ENCODE data around the gene SYT7. TPM values are rescaled to one million over a fixed set of nuclear protein-coding genes. Genes with fewer than 3 reads are reported as not detected.
A peak's percentile ranks its signal among the peaks of the same experiment; 100 is the strongest.
"Not testable (repeated sequence)": the region's sequence is repeated elsewhere in the genome, so short reads cannot be mapped to it uniquely, and the experiment has no call there.

Gene SYT7
- total RNA-seq, 1 donor from 2014 or later: 1.8 TPM

DNA sequence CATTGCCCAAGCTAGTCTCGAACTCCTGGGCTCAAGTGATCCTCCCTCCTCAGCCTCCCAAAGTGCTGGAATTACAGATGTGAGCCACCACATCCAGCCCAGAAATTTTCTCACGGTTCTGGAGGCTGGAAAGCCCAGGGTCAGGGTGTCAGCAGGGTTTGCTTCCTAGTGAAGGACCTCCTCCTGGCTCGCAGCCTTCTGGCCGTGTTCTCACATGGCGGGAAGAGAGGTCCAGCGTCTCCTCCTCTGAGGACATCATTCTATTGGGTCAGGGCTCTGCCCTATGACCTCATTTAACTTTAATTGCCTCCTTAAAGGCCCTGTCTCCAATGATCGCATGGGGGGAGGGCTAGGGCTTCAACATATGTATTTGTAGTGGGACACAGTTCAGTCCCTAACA is 112.9 kb downstream of the SYT7 start:
- H3K36me3 ChIP-seq: peaks cover 0 to 12% of the 10 kb centered on the region in 2 donors
- DNase-seq (ENCODE audit: low spot score in 2 of 2): no peak

DNA sequence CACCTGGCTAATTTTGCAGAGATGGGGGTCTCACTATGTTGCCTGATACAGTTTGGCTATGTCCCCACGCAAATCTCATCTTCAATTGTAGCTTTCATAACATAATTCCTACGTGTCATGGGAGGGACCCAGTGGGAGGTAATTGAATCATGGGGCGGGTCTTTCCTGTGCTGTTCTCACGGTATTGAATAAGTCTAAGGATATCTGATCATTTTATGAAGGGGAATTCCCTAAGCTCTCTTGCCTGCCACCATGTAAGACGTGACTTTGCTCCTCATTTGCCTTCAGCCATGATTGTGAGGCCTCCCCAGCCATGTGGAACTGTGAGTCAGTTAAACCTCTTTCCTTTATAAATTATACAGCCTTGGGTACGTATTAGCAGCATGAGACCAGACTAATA is 113.3 kb downstream of the SYT7 start:
- H3K27me3 ChIP-seq; H3K4me3 ChIP-seq; DNase-seq (ENCODE audit: low spot score in 2 of 2); H3K4me1 ChIP-seq; intact Hi-C loops (cut with DNase I); H3K9me3 ChIP-seq: not testable (repeated sequence)
- H3K36me3 ChIP-seq: peaks cover 0 to 15% of the 10 kb centered on the region in 2 donors
- peak overlapping the region in 1 of 2 donors; percentile 25 for H3K27ac ChIP-seq

More for the DNA sequence above, 112.9 kb downstream of the SYT7 start:
- intact Hi-C loops (cut with DNase I): no loop called here
- Histone ChIP-seq H3K4me3 (no peak overlapping the region), H3K27me3 (no peaks in the 10 kb centered on the region), H3K9me3 (no peaks in the 10 kb centered on the region), H3K27ac (peak overlapping the region in 1 of 2 donors; percentile 25), H3K4me1 (peaks cover 0 to 12% of the 10 kb centered on the region in 2 donors)
- TF ChIP-seq, protein P1, sequence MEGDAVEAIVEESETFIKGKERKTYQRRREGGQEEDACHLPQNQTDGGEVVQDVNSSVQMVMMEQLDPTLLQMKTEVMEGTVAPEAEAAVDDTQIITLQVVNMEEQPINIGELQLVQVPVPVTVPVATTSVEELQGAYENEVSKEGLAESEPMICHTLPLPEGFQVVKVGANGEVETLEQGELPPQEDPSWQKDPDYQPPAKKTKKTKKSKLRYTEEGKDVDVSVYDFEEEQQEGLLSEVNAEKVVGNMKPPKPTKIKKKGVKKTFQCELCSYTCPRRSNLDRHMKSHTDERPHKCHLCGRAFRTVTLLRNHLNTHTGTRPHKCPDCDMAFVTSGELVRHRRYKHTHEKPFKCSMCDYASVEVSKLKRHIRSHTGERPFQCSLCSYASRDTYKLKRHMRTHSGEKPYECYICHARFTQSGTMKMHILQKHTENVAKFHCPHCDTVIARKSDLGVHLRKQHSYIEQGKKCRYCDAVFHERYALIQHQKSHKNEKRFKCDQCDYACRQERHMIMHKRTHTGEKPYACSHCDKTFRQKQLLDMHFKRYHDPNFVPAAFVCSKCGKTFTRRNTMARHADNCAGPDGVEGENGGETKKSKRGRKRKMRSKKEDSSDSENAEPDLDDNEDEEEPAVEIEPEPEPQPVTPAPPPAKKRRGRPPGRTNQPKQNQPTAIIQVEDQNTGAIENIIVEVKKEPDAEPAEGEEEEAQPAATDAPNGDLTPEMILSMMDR (IDR thresholded peaks at IDR 0.05): no peak

Other genes starting within 250 kb of the SYT7 start
- 130 TPM for gene DDB1, start 248.0 kb downstream of the SYT7 start, total RNA-seq
- gene TKFC, start 247.8 kb downstream of the SYT7 start, total RNA-seq: 7.3 TPM
- 215 TPM for gene CYB561A3, start 219.2 kb downstream of the SYT7 start, total RNA-seq
- 44.9 TPM for gene TMEM138, start 218.7 kb downstream of the SYT7 start, total RNA-seq
- gene TMEM216, start 188.5 kb downstream of the SYT7 start, total RNA-seq: 64.9 TPM
- 22.9 TPM for gene CPSF7, start 151.1 kb downstream of the SYT7 start, total RNA-seq
- gene SDHAF2, start 151.0 kb downstream of the SYT7 start, total RNA-seq: 13.6 TPM
- 0.85 TPM for gene LRRC10B, start 72.3 kb downstream of the SYT7 start, total RNA-seq
- 5.3 TPM for gene DAGLA, start 99.3 kb upstream of the SYT7 start, total RNA-seq
- gene MYRF, start 171.6 kb upstream of the SYT7 start, total RNA-seq: not detected
- gene TMEM258, start 211.5 kb upstream of the SYT7 start, total RNA-seq: 26.4 TPM
- gene FEN1, start 211.8 kb upstream of the SYT7 start, total RNA-seq: 1.5 TPM
- gene FADS1, start 235.9 kb upstream of the SYT7 start, total RNA-seq: 47.1 TPM
- gene FADS2, start 247.2 kb upstream of the SYT7 start, total RNA-seq: 37.6 TPM

Measured in ascending aorta (tissue), 2 donors.